Activated naive CD4-positive, alpha-beta T cell treated with anti-CD3 and anti-CD28 coated beads for 36 hours (primary cell): ENCODE measurements around the gene CLTC. TPM values are rescaled to one million over a fixed set of nuclear protein-coding genes. Genes with fewer than 3 reads are reported as not detected.

Experiments
- CTCF ChIA-PET: fragments of 350-600 bp; sonication (Branson Sonifier 250); formaldehyde crosslinking; loops from one replicate; lab custom pipeline; 2021; ENCODE audit warnings: antibody characterized with exemption; lab: Charles Lee
- DNase-seq: peaks from one replicate; pipeline ENCODE4 v3.0.0-alpha.2; 2020
- H3K27ac Mint-ChIP-seq: one replicate; pipeline ENCODE4 v1.8.0; 2021; ENCODE audit warnings: mild to moderate bottlenecking, mixed read lengths
- H3K27me3 Mint-ChIP-seq: one replicate; pipeline ENCODE4 v1.8.0; 2021; ENCODE audit warnings: low read depth, mixed read lengths
- H3K36me3 Mint-ChIP-seq: one replicate; pipeline ENCODE4 v1.8.0; 2021; ENCODE audit warnings: low read depth, mixed read lengths
- H3K4me1 Mint-ChIP-seq: one replicate; pipeline ENCODE4 v1.8.0; 2021; ENCODE audit warnings: low read depth, mixed read lengths
- H3K4me3 Mint-ChIP-seq: one replicate; pipeline ENCODE4 v1.8.0; 2021; ENCODE audit warnings: mild to moderate bottlenecking, moderate library complexity, mixed read lengths
- H3K9me3 Mint-ChIP-seq: one replicate; pipeline ENCODE4 v1.8.0; 2021; ENCODE audit warnings: mixed read lengths
- intact Hi-C: fragments of 100-400 bp; cut with micrococcal nuclease; formaldehyde crosslinking; loops from one replicate; pipeline ENCODE4 v1.15.1; 2023
- total RNA-seq, 2 experiments: library from RNA; stranded (reverse); gene quantifications; one replicate each; pipeline ENCODE4 v1.2.3, GENCODE V29; 2021

CLTC gene
- total RNA-seq, 2 experiments from 2014 or later: 127 to 134 TPM

- no peaks in the 10 kb centered on the region for H3K27me3 Mint-ChIP-seq
- peaks cover 24% of the 10 kb centered on the region for H3K4me1 Mint-ChIP-seq
- peak overlapping the region; percentile 2 for H3K27ac Mint-ChIP-seq
- intact Hi-C loops: no loop called here
- no peak overlapping the region for H3K4me3 Mint-ChIP-seq
- H3K36me3 Mint-ChIP-seq: peaks cover 41% of the 10 kb centered on the region
- H3K9me3 Mint-ChIP-seq: no peaks in the 10 kb centered on the region
- CTCF ChIA-PET: interaction anchor here (0.6 kb wide), 1 partner anchor 42 kb away, joined by 3 read pairs; no protein-coding TSS in a partner anchor
- DNase-seq: no peak
These were observed 73.9 kb downstream of the CLTC start for GRCh38 chr17:59693582-59693981.

- DNase-seq: no peak
- intact Hi-C loops: no loop called here
- Mint-ChIP-seq H3K36me3 (peaks cover 48% of the 10 kb centered on the region), H3K4me1 (peaks cover 28% of the 10 kb centered on the region), H3K9me3 (no peaks in the 10 kb centered on the region), H3K27ac (peak overlapping the region; percentile 43), H3K4me3 (no peak overlapping the region), H3K27me3 (no peaks in the 10 kb centered on the region)
- CTCF ChIA-PET: no interaction called here
These were observed 74.6 kb downstream of the CLTC start for GRCh38 chr17:59694344-59694743.

GRCh38 chr17:59695945-59696681 is 76.4 kb downstream of the CLTC start:
- peaks cover 43% of the 10 kb centered on the region for H3K4me1 Mint-ChIP-seq
- CTCF ChIA-PET: no interaction called here
- intact Hi-C loops: no loop called here
- DNase-seq: no peak
- peaks cover 49% of the 10 kb centered on the region for H3K36me3 Mint-ChIP-seq
- H3K4me3 Mint-ChIP-seq: no peak overlapping the region
- H3K27ac Mint-ChIP-seq: peak overlapping the region; percentile 79
- no peaks in the 10 kb centered on the region for H3K9me3 Mint-ChIP-seq
- no peaks in the 10 kb centered on the region for H3K27me3 Mint-ChIP-seq

- CTCF ChIA-PET: no interaction called here
- no peak for DNase-seq
- Mint-ChIP-seq H3K9me3 (no peaks in the 10 kb centered on the region), H3K27me3 (no peaks in the 10 kb centered on the region), H3K36me3 (peaks cover 48% of the 10 kb centered on the region), H3K4me1 (peaks cover 48% of the 10 kb centered on the region), H3K27ac (peak overlapping the region; percentile 79), H3K4me3 (no peak overlapping the region)
- intact Hi-C loops: no loop called here
These were observed 77.1 kb downstream of the CLTC start for GRCh38 chr17:59696682-59697277.

- Mint-ChIP-seq H3K27me3 (no peaks in the 10 kb centered on the region), H3K4me1 (peaks cover 57% of the 10 kb centered on the region), H3K4me3 (no peak overlapping the region), H3K36me3 (peaks cover 50% of the 10 kb centered on the region), H3K9me3 (no peaks in the 10 kb centered on the region), H3K27ac (peak overlapping the region; percentile 44)
- no peak for DNase-seq
- CTCF ChIA-PET: no interaction called here
- intact Hi-C loops: no loop called here
These were observed 78.4 kb downstream of the CLTC start for GRCh38 chr17:59698143-59698542.

- CTCF ChIA-PET: no interaction called here
These were observed 79.5 kb downstream of the CLTC start for GRCh38 chr17:59699218-59699617.

GRCh38 chr17:59699786-59700185 is 80.1 kb downstream of the CLTC start:
- Mint-ChIP-seq H3K27me3 (no peaks in the 10 kb centered on the region), H3K36me3 (peaks cover 52% of the 10 kb centered on the region), H3K4me3 (no peak overlapping the region), H3K9me3 (no peaks in the 10 kb centered on the region), H3K27ac (no peak overlapping the region), H3K4me1 (peaks cover 71% of the 10 kb centered on the region)
- intact Hi-C loops: loop anchor here (10.0 kb wide), 1 partner anchor 695 kb away; the partner anchor contains the start of gene USP32
- no peak for DNase-seq
- CTCF ChIA-PET: interaction anchor here (0.5 kb wide), 1 partner anchor 389 kb away, joined by 4 read pairs; no protein-coding TSS in a partner anchor

More at GRCh38 chr17:59699218-59699617, 79.5 kb downstream of the CLTC start:
- intact Hi-C loops: no loop called here
- Mint-ChIP-seq H3K9me3 (no peaks in the 10 kb centered on the region), H3K27ac (no peak overlapping the region), H3K4me1 (peaks cover 65% of the 10 kb centered on the region), H3K27me3 (no peaks in the 10 kb centered on the region), H3K36me3 (peaks cover 54% of the 10 kb centered on the region), H3K4me3 (no peak overlapping the region)
- DNase-seq: no peak

- CTCF ChIA-PET: interaction anchor here (0.7 kb wide), 1 partner anchor 28 kb away, joined by 4 read pairs; no protein-coding TSS in a partner anchor
- Mint-ChIP-seq H3K4me1 (peaks cover 76% of the 10 kb centered on the region), H3K27ac (peak overlapping the region; percentile 16), H3K4me3 (no peak overlapping the region), H3K36me3 (peaks cover 58% of the 10 kb centered on the region), H3K27me3 (no peaks in the 10 kb centered on the region), H3K9me3 (no peaks in the 10 kb centered on the region)
- no peak for DNase-seq
- intact Hi-C loops: loop anchor here (10.0 kb wide), 1 partner anchor 692 kb away; the partner anchor contains the start of gene USP32
These were observed 82.6 kb downstream of the CLTC start for GRCh38 chr17:59702304-59702703.

- Mint-ChIP-seq H3K27me3 (no peaks in the 10 kb centered on the region), H3K27ac (peak within 1 kb of the TSS; percentile 92), H3K4me3 (peak within 1 kb of the TSS; percentile 94), H3K9me3 (no peaks in the 10 kb centered on the region), H3K36me3 (peaks cover 24% of the 10 kb centered on the region), H3K4me1 (peaks cover 54% of the 10 kb centered on the region)
- intact Hi-C loops: loop anchor here (1.0 to 10.0 kb wide), 6 partner anchors 88 to 687 kb away; partner anchors contain the start of genes CLTC, DHX40, TUBD1 and USP32
- DNase-seq: peak; percentile 97
- CTCF ChIA-PET: interaction anchor here (1.0 to 1.2 kb wide), 2 partner anchors 37 to 152 kb away, joined by 3 read pairs; no protein-coding TSS in a partner anchor
These were observed 87.7 kb downstream of the CLTC start, which contains the start of the genes PTRH2 and VMP1 for GRCh38 chr17:59707149-59707970. PTRH2 (minus strand) TSS chr17:59707430; CDS start chr17:59697978, 9,452 bp downstream. VMP1 (plus strand) TSS chr17:59707654; CDS start chr17:59731447, 23,793 bp downstream.

GRCh38 chr17:59707971-59708430 is 88.3 kb downstream of the CLTC start:
- peak overlapping the region; percentile 92 for H3K27ac Mint-ChIP-seq
- intact Hi-C loops: loop anchor here (1.0 to 10.0 kb wide), 6 partner anchors 89 to 687 kb away; partner anchors contain the start of genes CLTC, DHX40, TUBD1 and USP32
- H3K36me3 Mint-ChIP-seq: peaks cover 26% of the 10 kb centered on the region
- H3K27me3 Mint-ChIP-seq: no peaks in the 10 kb centered on the region
- CTCF ChIA-PET: interaction anchor here (0.6 to 1.2 kb wide), 3 partner anchors 37 to 151 kb away, joined by 3 read pairs; no protein-coding TSS in a partner anchor
- no peak for DNase-seq
- no peaks in the 10 kb centered on the region for H3K9me3 Mint-ChIP-seq
- H3K4me3 Mint-ChIP-seq: peak overlapping the region; percentile 94
- H3K4me1 Mint-ChIP-seq: peaks cover 56% of the 10 kb centered on the region

GRCh38 chr17:59711936-59712335 is 92.2 kb downstream of the CLTC start:
- CTCF ChIA-PET: interaction anchor here (0.6 kb wide), 1 partner anchor 9 kb away, joined by 3 read pairs; no protein-coding TSS in a partner anchor
- Mint-ChIP-seq H3K27ac (no peak overlapping the region), H3K4me1 (peaks cover 46% of the 10 kb centered on the region), H3K9me3 (no peaks in the 10 kb centered on the region), H3K27me3 (no peaks in the 10 kb centered on the region), H3K36me3 (peaks cover 8% of the 10 kb centered on the region), H3K4me3 (no peak overlapping the region)
- DNase-seq: no peak
- intact Hi-C loops: no loop called here
